ENCODE measurements around the gene NPY2R.

GRCh38 chr4:155197757-155198156, 10.7 kb upstream of the NPY2R start:
- TF ChIP-seq POLR2A (IDR thresholded peaks at IDR 0.05; ENCODE audit: borderline replicate concordance, extremely low read depth, insufficient read depth, insufficient read length) (no peak), CTCF (IDR thresholded peaks at IDR 0.05 in 2 of 3, conservative IDR thresholded peaks at IDR 0.05 in 1 of 3; ENCODE audit: borderline replicate concordance in 1 of 3, insufficient read depth in 1 of 3, low read depth in 2 of 3, low read length in 2 of 3) (no peak), POLR2AphosphoS5 (IDR thresholded peaks at IDR 0.05; ENCODE audit: low read depth, low read length) (no peak), EGR1 (IDR thresholded peaks at IDR 0.05; ENCODE audit: low read depth) (no peak), MAX (IDR thresholded peaks at IDR 0.05) (no peak)

Data from HCT116 (cell line).